Hippocampal formation (tissue), 2 donors: ENCODE measurements around the gene IL1A.

Source experiments
- DNase-seq, 2 donors: peaks; one replicate each; lab custom pipeline; 2025; lab: John Stamatoyannopoulos, UW

Gene IL1A

DNA sequence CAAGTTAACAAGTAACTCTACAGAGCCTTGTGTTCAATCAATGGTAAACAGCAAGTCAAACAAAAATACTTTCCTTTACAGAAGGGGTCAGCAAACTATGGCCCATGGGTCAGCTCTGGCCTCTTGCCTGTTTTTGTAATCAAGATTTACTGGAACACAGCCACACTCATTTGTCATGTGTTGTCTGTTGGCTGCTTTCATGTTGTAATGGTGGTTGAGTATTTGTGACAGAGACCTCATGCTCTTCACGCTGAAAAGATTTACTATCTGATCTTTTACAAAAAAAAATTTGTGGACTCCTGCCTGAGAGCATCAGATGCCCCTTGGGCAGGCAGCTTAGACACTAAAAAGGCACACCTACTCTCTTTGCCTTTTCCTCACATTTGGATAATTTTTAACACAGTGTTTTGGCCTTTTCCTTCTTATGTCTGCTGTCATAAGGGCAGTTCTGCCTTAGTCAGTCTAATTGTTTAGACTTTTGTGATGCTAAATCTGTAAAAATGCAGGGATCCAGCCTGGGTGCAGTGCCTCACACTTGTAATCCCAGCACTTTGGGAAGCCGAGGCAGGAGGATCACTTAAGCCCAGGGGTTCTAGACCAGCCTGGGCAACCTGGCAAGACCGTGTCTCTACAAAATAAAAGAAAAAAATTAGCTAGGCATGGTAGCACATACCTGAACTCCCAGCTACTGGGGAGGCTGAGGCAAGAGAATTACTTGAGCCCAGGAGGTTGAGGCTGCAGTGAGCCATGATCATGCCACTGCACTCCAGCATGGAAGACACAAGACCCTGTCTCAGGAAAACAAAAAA lies 34.0 kb upstream of the IL1A start:
- DNase-seq: no peak

DNA sequence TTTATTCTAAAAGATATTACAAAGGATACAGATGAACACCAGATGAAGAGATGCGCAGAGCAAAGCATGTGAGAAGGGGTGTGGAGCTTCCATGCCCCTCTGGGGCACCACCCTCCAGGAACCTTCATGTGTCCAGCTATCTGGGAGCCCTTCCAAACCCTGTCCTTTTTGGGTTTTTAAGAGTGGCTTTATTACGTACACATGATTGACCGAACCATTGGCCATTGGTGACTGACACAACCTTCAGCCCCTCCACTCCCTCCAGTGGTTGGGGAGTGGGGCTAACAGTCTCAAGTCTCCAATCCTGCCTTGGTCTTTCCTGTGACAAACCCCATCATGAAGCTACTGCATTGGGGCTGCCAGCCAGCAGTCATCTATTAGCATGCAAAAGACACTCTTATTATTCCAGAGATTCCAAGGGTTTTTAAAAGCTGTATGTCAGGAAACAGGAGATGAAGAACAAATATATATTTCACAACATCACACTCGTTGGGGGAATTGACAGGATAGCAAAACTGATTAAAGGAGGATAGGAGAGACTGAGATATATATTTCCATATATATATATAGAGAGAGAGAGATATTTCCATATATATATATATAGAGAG lies 32.9 kb upstream of the IL1A start:
- no peak for DNase-seq

DNA sequence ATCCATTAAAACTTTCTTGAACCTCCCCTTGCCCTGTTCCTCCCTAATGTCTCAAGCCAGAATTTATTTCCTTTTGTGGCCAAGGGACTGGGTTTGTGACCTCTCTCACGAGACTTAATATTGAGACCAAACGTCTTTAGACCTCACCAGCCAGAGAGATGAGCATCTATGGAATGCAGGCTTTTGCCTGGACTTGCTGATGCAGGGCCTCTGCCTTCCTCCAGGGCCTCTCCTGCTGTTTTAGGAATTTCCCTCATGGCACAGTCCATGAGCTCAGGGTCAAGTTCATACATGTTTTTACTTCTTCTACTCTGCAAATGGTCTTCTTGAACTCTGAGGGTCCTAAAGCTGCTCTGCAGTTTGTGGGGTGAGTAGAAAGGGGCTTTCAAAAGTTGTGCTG lies 30.0 kb upstream of the IL1A start:
- DNase-seq: no peak

DNA sequence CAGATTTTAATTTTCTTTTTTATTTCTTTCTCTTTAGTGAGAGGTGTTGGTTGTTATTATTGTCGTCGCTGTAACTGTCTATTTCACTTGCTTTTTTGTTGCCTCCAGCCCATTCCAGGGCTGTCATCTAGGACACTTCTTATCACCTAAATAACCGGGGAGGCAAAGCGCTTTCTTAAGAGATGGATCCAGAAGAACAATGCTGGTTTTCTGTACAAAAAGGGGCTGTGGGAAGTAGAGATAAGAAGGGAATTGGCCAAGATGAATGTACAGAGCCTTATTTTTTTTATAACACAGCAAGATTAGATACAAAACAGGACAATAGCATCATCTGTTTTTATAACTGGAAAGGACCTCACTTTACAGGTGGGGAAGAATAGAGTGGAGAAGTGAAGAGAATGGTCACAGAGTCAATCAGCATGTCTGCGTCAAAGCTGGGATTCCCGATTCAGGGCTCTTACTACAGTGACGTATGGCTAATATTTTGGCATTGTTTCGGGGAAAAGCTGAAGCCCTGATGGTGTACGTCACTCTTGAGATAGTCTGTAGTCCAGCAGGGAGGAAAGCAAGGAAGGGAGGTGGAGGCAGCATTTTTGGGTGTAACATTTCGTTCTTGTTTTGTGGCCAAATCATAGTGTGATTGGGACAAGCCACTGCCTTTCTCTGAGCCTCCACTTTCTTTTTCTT lies 29.1 kb upstream of the IL1A start:
- no peak for DNase-seq

DNA sequence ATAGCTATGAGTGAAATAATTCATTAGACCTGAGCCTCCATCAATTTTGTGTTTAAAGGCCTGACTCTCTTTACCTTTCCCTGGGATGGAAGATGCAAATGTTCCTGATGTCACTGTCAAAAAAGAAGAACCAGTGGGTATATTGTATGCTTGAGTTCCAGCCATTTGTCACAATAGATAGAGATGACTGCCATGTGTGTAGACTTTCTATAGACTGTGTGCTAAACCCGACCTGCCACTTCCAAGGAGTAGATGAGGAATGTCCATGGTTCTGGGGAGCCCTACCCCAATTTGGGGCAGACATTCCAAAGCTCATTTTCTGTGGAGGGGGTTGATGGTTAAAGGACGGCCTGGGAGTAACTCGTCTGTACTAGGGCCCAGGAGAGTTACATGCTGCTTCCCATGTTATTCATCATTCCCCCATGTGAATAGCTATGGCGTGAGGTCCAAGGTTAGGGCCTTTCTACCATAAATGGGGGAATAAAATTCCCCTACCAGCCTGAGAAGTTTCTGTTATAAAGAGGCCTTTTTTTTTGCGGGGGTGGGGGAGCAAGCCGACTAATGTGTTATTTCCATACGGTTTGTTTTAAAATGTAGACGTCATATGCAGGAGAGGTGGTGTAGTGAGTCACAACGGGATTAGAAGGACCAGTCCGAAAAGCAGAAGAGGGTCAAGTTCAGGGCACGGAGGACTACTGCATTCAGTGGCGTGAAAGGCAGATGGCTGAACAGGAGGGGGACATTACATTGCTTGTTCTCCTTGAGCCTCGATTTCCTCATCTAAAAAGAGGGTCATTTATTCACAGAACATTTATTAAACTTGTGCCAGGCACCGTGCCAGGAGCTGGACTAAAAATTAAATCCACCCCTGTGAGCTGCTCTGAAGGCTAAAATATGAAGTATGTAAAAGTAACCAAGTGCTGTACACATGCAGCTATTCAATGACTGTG lies 28.3 kb upstream of the IL1A start:
- DNase-seq: no peak

DNA sequence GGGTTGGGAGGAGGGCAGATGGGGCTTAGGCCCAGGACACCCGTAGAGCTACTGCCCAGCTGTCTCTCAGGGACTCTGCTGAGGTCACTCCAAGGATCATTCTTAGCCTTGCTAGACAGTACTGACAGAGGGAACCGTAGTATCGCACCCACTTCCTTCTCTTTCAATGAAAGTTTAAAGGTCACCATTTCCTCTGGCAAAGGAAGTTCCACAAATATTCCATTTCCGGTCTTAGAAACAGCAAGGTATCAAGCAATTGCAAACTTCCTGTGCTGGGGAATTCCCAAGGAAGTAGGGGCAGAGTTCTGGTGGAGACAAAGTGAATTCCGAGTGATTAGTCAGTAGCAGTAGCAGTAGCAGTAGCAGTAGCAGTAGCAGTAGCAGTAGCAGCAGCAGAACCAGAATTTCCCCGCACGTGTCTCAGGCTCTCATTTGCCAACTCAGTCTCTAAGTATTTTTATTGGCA lies 27.6 kb upstream of the IL1A start:
- no peak for DNase-seq

DNA sequence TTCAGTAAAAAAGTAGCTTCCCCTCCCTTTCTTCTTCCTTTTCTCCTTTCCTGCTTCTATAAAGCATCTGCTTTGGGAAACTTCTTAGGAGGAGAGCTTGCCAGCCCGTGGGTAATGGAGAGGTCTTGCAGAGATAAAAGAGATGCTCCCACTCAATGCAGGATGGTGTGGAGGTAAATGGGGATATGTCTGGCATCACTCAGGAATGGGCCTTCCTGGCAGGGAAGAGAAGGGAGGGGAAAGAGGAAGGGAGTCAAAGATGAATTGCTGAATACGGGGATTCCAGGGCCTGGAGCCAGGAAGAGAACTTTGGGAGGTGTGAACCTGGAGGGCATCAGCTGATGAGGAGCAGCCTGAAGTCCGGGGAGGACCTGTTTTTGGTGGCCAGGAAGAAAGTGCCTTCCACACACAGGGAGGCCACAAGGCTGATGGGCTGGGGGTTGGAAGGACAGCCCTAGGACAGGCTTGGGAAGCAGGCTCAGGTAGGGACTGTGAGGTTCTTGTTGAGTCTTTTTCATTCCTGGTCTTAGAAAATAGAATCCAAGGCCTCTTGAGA lies 27.1 kb upstream of the IL1A start:
- no peak for DNase-seq

DNA sequence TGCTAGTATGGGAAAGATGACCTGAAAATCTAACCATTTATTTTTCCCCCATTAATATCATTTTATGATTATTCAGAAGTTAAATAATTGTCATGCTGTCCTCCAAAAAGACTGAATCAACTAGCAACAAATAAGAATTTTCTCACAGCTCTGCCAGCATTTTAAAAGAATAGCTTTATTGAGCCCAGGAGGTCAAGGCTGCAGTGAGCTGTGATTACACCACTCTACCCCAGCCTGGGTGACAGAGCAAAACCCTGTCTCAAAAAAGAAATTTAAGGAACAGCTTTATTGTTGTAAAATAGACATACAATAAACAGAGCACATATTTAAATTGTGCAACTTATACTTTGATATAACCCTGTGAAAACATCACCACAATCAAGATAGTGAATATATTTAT lies 24.8 kb upstream of the IL1A start:
- DNase-seq: no peak

DNA sequence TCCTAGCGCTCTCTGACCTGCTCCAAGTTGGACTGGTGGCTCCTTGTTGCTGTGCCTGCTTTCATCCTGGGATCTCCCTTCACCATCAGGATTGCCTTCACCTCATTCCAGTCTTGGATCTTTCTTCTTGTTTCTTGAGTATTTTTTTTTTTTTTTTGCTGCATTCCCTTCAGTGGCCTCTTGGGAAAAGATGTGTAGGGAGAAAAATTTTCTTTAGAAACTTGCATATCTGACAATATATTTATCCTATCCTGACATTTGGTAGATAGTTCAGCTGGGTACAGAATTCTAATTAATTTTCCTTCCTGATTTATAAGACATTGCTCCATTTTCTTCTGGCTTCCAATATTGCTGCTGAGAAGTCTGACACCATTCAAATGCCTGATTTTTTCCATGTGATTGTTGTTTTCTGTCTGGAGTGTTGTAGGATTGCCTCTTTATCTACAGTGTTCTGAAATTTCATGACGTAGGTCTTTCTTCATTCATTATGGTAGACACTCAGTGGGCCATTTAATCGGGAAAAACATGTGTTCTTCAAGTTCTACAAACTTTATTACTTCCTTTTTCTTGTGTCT lies 23.0 kb upstream of the IL1A start:
- no peak for DNase-seq

DNA sequence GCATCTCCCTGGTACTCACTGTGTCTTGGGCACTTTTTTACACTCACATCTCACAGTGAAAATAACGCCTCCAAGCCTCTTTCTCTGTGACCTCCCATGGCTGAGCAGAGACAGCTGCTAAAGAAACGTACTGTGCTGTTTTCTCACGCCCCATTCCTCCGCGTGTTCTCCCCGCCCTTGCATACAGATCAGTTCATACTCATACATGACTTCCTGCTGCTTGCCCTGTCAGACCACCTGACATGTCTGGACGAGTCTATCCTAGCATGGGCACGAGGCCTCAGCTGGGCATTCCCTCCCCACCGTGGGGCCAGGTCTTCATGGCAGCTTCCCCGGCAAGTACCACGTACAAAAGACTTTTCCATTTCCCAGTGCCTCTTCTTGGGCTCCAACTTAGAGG lies 21.2 kb upstream of the IL1A start:
- no peak for DNase-seq

DNA sequence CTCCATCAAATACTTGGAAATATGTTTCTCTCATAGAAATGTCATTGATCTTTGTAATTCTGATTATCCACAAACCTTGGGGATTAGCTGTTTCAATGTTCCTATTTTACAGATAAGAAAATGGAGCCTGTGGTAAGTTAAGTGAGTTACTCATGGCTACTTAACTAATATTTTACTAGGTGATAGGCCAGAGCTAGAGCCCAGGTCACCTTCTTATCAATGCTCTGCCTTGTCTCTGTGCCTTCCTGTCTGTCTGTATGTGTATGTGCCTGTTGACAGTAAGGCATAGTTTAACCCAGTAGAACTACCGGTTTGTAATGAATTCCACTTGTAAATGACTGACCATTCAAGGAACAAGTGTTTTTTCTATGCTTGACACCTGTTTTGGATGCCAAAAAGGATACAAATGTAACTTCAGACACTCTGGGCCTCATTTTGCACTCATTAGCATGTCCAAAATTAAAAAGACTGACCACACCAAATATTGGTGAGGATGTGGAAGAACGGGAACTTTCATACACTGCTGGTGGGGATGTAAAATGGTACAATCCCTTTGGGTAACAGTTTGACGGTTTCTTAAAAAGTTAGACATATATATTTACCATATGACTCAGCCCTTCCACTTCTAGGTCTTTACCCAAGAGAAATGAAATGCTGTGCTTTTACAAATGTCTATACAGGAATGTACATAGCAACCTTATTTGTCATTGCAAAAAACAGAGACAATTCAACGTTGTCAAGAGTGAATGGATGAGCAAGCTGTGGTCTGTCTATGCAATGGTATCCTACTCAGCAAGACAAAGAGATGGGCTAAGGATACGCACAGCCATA lies 19.6 kb upstream of the IL1A start:
- DNase-seq: no peak

DNA sequence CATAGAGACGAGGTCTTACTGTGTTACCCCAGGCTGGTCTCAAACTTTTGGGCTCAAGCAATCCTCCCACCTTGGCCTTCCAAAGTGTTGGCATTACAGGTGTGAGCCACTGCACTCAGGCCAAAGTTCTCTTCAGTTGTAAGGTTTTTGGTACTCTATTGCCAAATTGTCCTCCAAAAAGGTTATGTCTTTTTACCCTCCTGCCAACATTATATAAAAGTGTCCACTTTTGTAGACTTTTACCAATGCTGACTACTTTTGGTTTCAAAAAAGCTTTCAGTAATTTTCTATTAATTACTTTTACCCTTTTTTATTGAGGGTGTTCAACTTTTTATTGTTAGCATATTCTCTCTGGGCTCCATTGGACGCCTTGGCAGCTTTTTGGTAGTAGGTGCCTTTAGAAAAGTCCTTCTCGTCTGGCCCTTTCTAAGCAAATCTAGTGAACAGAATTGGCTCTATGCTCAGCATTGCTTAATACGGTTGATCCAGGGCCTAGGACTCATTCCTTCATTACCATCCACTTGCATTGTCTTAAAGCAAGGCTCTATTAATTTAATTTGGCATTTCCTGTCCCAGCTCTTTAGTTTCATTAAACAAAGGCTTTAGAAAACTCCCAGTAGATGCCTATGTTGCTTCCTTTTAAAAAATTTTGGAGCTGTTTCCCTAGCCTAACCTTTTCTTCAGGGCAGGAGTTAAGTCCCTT lies 16.7 kb upstream of the IL1A start:
- DNase-seq: no peak

DNA sequence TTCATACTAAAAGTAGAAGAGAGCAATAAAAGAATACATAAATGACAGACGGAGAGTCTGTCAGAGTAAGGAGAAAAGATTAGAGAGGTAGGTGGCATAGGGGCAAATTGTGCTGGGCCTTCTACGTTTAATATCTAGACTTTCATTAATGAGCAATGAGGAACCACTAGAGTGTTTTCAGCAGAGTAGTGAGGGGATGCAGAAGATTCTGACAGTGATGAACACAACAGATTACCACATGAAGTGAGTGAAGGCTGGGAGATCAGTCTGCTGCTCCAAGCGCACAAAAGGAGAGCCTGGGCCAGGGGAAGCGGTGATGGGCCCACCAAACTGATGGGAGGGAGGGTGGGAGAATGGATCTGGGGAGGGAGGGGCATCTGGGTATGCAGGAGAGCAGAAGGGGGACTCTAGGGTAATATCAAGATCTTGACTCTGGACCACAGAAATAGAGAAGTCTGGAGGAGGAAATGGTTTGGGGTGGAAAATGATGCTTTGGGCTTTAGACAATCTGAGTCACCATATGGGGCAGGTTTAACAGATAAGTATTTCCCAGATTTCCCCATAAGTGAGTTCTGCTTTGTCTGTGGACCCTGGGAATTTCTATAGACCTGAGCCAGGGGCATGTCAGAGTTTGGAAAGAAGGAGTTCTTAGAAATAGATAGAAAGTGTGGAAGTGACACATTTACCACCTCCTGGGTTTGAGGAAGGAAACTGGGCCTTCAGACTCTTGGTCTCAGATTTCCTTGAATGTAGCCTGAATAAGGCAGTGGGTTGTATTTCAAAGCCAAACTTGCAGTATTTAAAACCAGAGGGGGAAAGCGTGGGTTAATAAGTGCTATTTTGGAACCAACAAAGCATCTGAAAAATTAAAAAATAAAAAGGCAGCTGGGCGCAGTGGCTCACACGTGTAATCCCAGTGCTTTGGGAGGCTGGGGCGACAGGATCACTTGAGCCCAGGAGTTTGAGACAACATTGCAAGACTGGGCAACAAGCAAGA lies 15.0 kb upstream of the IL1A start:
- no peak for DNase-seq

DNA sequence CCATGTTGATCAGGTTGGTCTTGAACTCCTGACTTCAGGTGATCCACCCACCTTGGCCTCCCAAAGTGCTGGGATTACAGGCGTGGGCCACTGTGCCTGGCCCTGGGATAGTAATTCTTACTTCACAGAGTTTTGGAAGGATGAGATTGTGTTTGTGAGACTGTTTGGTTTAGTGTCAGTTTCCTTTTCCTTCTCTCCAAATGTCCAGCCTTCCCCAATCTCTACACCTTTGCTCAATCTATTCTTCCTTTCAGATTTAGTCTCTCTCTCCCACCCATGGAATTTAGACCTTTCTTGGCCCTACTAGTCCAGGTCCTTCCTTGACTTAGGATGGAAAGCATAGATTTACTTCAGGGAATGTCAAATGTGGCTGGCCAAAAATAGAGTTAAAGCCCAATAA lies 12.2 kb upstream of the IL1A start:
- DNase-seq: no peak

DNA sequence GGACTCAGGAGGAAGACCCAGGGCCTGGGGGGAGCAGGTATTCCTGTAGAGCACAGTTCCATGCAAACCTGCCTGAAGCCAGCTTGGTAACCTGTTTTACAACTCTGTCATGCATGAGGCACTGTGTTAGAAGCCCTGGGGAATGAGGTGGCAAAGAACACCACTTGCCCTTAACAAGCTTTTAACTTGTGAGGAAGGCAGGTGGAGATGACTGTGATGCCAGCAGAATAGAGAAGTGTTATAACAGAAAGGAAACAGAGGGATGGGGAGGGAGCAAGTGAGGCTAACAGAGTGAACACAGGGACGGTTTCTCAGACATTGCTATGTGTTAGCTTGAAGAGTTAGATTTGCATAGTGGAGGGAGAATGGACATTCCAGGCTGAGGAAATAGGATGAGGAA lies 11.5 kb upstream of the IL1A start:
- DNase-seq: no peak

DNA sequence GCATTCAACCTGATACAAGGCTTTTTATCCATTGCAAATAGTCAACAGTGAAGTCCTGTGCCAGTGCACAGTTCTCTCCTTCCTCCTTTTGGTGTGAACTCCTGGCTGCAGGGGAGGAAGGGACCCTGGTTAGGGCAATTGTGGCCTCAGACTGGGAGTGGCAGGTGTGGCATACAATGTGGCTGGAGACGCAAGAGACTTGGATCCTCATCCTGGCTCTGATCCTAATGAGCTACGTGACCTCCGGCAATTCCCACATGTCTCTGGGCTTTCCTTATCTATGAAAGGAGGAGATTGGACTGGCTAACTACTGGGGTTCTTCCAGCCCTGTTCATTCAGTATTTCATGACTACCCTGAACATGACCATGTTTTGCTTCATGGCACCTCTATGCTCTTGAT lies 10.5 kb upstream of the IL1A start:
- DNase-seq: no peak

DNA sequence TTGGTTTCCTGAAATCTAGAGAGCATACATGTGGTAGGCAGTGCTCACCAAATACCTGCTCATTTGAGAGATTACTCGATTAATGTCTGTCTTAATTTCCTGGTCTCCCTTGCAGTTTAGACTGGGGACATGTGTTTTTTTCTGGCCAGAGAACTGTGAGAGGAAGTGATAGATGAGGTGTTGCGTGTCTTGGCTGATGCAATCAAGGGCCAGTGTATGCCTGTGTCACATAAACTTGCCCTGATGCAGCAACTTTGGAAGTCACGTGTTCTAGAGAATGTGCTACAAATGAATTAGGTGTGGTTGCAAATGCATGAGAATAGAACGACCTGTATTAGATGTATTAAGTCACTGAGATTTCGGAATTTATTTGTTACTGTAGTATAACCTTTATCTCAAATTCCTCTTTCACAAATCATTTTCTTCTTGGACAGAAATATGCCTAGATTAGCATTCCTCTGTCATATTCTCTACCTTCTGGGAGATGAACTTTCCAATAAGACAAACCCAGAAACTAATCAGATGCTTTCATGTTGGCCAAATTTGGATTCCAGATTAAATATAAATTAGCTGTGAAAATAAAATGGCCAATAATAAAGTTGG lies 9.9 kb upstream of the IL1A start:
- no peak for DNase-seq

DNA sequence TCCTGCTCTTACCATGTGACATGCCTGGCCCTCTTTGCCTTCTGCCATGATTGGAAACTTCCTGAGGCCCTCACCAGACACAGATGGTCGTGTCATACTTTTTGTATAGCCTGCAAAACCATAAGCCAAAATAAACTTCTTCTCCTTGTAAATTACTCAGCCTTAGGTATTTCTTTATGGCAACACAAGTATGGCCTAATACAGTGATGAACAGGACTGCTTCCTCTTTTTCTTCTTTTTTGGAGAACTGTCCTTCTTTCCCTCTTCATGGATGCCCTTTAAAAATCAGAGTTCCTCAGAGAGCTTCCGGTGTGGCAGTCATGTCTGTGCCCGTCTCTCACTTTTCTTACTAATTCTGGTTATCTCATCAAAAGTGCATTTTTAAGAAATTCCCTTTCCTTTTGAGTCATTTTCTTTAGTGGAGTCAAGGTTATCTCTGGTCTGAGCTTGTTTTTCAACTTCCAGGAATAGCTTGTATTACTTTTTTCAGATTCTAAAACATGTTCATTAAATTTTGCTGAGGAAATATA lies 9.2 kb upstream of the IL1A start:
- no peak for DNase-seq
